Type B pancreatic cell (in vitro differentiated cells): Measurements from ENCODE around the gene GUCY1A2. TPM values are rescaled to one million over a fixed set of nuclear protein-coding genes. Genes with fewer than 3 reads are reported as not detected.

Source experiments
- DNase-seq: peaks from one replicate; pipeline ENCODE4 v3.0.0; 2021; ENCODE audit warnings: mixed read lengths; ENCODE audit not compliant: unreplicated experiment; ENCODE audit errors: extremely low spot score
- H3K27ac Mint-ChIP-seq: 2 replicates; pipeline ENCODE4 v1.8.0; 2021; ENCODE audit warnings: mild to moderate bottlenecking, mixed read lengths
- H3K27me3 Mint-ChIP-seq: 2 replicates; pipeline ENCODE4 v1.8.0; 2021; ENCODE audit warnings: mixed read lengths
- H3K36me3 Mint-ChIP-seq: 2 replicates; pipeline ENCODE4 v1.8.0; 2021; ENCODE audit warnings: mixed read lengths
- H3K4me1 Mint-ChIP-seq: one replicate; pipeline ENCODE4 v1.8.0; 2021; ENCODE audit warnings: mixed read lengths; ENCODE audit not compliant: unreplicated experiment
- H3K4me3 Mint-ChIP-seq: 2 replicates; pipeline ENCODE4 v1.8.0; 2021; ENCODE audit warnings: mild to moderate bottlenecking, mixed read lengths
- H3K9me3 Mint-ChIP-seq: 2 replicates; pipeline ENCODE4 v1.8.0; 2021; ENCODE audit warnings: mixed read lengths
- total RNA-seq: library from RNA; stranded (reverse); gene quantifications from 2 replicates; pipeline ENCODE4 v1.2.1, GENCODE V29; 2021; ENCODE audit warnings: low replicate concordance
- TF ChIP-seq, protein P1 (sequence below): fragments of 200-600 bp; sonication (generic); conservative IDR thresholded peaks from 2 replicates; pipeline ENCODE4 v1.5.0; 2021; ENCODE audit warnings: antibody characterized with exemption, mild to moderate bottlenecking

The GUCY1A2 gene
- total RNA-seq, 1 donor from 2014 or later: 13.2 TPM

DNA sequence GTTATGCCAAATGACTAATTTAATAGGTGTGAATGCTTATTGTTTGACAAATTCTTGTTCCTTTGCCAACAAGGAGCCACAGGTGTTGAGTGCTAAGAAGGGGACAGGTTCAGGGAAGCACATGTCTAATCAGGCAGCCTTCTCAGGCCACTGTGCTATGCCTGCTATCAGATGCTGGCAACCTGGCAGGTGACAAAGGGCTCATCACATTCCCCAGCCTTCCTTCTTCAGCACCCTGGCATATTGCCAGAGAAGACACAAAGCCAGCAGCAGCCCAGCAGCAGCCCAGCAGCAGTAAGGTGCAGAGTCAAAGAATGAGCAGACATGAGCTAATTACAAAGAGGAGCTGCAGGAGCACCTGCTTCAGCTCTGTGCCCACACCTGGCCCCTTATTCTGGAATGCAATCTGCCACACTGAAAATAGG, 68.2 kb downstream of the GUCY1A2 start:
- peaks cover 5% of the 10 kb centered on the region for H3K9me3 Mint-ChIP-seq
- no peaks in the 10 kb centered on the region for H3K36me3 Mint-ChIP-seq
- H3K4me3 Mint-ChIP-seq: no peak overlapping the region
- no peak for DNase-seq
- TF ChIP-seq, protein P1, sequence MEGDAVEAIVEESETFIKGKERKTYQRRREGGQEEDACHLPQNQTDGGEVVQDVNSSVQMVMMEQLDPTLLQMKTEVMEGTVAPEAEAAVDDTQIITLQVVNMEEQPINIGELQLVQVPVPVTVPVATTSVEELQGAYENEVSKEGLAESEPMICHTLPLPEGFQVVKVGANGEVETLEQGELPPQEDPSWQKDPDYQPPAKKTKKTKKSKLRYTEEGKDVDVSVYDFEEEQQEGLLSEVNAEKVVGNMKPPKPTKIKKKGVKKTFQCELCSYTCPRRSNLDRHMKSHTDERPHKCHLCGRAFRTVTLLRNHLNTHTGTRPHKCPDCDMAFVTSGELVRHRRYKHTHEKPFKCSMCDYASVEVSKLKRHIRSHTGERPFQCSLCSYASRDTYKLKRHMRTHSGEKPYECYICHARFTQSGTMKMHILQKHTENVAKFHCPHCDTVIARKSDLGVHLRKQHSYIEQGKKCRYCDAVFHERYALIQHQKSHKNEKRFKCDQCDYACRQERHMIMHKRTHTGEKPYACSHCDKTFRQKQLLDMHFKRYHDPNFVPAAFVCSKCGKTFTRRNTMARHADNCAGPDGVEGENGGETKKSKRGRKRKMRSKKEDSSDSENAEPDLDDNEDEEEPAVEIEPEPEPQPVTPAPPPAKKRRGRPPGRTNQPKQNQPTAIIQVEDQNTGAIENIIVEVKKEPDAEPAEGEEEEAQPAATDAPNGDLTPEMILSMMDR: no peak
- no peaks in the 10 kb centered on the region for H3K4me1 Mint-ChIP-seq
- no peak overlapping the region for H3K27ac Mint-ChIP-seq
- no peaks in the 10 kb centered on the region for H3K27me3 Mint-ChIP-seq

DNA sequence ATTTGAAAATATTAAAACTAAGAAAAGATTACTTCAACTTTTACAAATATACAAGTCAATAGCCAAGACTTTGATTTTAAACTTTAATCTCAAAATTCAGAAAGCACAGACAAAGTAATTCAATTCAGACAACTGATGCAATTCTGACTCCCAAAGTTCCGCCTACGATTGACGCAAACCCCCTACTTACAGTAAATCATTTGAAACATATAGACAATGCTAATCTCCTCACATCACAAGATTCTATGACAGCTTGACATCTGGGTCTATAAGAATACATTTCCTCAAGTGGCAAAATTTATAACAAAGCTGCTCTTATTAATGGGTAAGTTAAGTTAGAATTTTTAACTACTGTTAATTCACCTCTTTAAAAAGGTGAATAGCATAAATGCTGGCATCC, 75.2 kb downstream of the GUCY1A2 start:
- no peak overlapping the region for H3K27ac Mint-ChIP-seq
- no peak for DNase-seq
- TF ChIP-seq, protein P1: no peak
- no peaks in the 10 kb centered on the region for H3K27me3 Mint-ChIP-seq
- no peak overlapping the region for H3K4me3 Mint-ChIP-seq
- H3K36me3 Mint-ChIP-seq: no peaks in the 10 kb centered on the region
- no peaks in the 10 kb centered on the region for H3K4me1 Mint-ChIP-seq
- no peaks in the 10 kb centered on the region for H3K9me3 Mint-ChIP-seq

DNA sequence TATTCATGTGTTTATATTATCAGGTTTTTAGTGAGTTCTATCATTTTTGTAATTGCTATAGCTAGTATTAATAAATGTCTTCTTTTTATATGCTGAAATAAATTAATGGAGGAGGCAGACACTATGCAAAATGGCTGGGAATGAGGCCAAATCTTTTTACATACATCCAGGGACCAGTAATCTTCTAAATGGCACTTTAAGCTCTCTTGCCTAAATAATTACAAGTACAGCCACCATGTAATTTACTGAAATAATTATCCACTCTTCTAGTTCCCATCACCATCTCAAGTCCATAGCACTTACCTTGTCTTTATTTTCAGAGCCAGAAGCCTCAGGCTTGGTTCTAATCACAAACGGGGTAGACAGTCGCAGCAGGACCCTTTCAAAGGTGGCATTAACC, 79.1 kb downstream of the GUCY1A2 start:
- Mint-ChIP-seq H3K4me1 (no peaks in the 10 kb centered on the region), H3K9me3 (no peaks in the 10 kb centered on the region), H3K27me3 (no peaks in the 10 kb centered on the region), H3K4me3 (no peak overlapping the region), H3K27ac (no peak overlapping the region), H3K36me3 (no peaks in the 10 kb centered on the region)
- no peak for DNase-seq
- TF ChIP-seq, protein P1: no peak

DNA sequence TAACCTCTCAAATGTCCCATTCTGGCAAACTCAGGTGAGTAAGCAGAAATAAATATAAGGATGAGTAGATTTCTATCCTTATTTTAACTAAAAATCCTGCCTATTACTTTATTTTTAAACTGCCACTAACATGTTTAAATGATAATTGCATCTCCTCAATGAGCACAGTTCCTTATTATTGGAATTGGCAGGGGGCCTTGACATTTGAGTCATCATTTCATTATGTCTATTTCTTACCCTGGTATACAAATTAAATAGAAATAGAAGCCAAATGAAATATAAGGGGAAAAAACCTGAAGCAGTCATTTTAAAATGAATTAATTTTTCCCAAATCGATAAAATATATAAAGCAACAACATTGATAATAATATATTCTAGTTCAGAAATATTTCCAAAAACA, 81.2 kb downstream of the GUCY1A2 start:
- no peaks in the 10 kb centered on the region for H3K36me3 Mint-ChIP-seq
- no peak for DNase-seq
- H3K27ac Mint-ChIP-seq: no peak overlapping the region
- H3K27me3 Mint-ChIP-seq: no peaks in the 10 kb centered on the region
- TF ChIP-seq, protein P1: no peak
- no peaks in the 10 kb centered on the region for H3K4me1 Mint-ChIP-seq
- H3K4me3 Mint-ChIP-seq: no peak overlapping the region
- no peaks in the 10 kb centered on the region for H3K9me3 Mint-ChIP-seq

DNA sequence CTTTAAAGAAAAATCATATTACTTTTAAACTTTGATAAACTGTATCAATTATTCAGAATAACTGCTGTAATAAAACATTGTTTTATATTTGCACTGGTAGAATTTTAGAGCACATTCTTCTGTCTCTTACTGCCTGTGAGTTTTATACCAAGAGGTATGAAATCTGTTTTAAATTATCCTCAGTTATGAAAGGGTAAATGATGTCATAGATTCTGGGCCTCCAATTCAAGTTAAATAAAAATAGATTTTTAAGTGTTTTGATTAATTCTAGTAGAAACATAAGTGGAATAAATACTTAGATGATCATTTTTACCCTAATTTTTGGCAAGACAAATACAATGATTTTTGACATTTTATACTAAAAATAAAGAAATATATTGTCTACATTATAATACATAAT, 93.0 kb downstream of the GUCY1A2 start:
- Mint-ChIP-seq H3K4me1 (no peaks in the 10 kb centered on the region), H3K27ac (no peak overlapping the region), H3K4me3 (no peak overlapping the region), H3K9me3 (no peaks in the 10 kb centered on the region), H3K36me3 (no peaks in the 10 kb centered on the region), H3K27me3 (no peaks in the 10 kb centered on the region)
- TF ChIP-seq, protein P1: no peak
- DNase-seq: no peak

DNA sequence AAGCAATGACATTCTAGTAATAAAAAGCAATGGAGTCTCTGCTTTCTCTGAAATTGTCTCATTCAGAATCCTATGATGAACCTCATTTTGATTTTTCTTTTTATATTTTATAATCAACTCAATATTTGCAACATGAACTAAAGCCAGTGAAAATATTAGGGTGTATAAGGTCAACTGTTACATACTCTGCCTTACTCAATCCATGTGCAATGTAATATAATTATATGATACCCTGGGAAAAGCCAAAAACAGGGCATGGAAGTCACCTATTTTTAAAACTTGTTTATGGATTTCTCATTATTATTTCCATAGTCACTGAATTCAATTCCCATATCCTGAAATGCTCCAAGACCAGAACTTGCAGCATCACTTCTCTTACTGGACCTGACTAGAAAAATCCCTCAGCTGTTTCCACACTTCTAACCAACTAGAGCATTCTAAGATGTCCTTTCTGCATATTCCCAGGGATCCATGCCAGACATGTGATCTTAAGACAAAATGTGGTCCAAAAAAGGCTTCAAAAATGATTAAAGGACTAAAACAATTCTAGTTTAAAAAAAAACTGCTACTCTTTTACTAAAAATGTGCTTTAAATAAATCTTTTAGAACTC, 97.3 kb downstream of the GUCY1A2 start:
- no peaks in the 10 kb centered on the region for H3K9me3 Mint-ChIP-seq
- H3K36me3 Mint-ChIP-seq: no peaks in the 10 kb centered on the region
- no peak for DNase-seq
- H3K4me3 Mint-ChIP-seq: no peak overlapping the region
- no peaks in the 10 kb centered on the region for H3K27me3 Mint-ChIP-seq
- TF ChIP-seq, protein P1: no peak
- H3K27ac Mint-ChIP-seq: no peak overlapping the region
- no peaks in the 10 kb centered on the region for H3K4me1 Mint-ChIP-seq
